IPS-15b (cell line): ENCODE data around the gene NEO1.

Source experiments
- H3K27me3 ChIP-seq: one replicate; pipeline ENCODE4 v1.6.1; 2013; ENCODE audit warnings: low read length; ENCODE audit not compliant: control insufficient read depth, insufficient read depth
- H3K36me3 ChIP-seq: one replicate; pipeline ENCODE4 v1.6.1; 2013; ENCODE audit warnings: low read length; ENCODE audit not compliant: control insufficient read depth, insufficient read depth
- H3K4me1 ChIP-seq: one replicate; pipeline ENCODE4 v1.6.1; 2013; ENCODE audit warnings: mild to moderate bottlenecking, low read length; ENCODE audit not compliant: control insufficient read depth, insufficient read depth
- H3K4me3 ChIP-seq: one replicate; pipeline ENCODE4 v1.5.1; 2013; ENCODE audit warnings: low read depth, low read length
- H3K9ac ChIP-seq: one replicate; pipeline ENCODE4 v1.6.1; 2013; ENCODE audit warnings: low read depth, mild to moderate bottlenecking, low read length
- H3K9me3 ChIP-seq: one replicate; pipeline ENCODE4 v1.6.1; 2013; ENCODE audit warnings: mild to moderate bottlenecking, low read length; ENCODE audit not compliant: control insufficient read depth, insufficient read depth

Gene NEO1

DNA sequence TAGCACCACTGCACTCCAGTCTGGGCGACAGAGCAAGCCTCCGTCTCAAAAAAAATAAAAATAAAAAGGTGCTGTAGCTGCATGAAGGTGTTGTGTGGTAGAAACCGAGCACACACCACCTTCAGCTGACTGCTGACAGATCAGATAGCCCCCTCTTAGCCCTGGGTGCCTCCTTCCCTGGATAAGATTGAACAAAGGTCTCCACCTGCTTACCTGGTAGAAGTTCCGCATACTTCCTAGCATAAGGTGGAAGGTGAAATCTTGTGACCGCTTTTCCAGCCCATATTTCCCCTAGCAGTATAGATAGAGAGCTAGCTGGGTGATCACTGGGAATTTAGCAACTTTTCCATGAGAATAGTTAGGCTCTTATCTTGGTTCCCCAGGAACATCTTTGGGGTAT lies 18.7 kb upstream of the NEO1 start:
- Histone ChIP-seq H3K27me3 (no peaks in the 10 kb centered on the region), H3K9me3 (no peaks in the 10 kb centered on the region), H3K36me3 (no peaks in the 10 kb centered on the region), H3K4me1 (peaks cover 4% of the 10 kb centered on the region), H3K9ac (no peak overlapping the region), H3K4me3 (no peak overlapping the region)

DNA sequence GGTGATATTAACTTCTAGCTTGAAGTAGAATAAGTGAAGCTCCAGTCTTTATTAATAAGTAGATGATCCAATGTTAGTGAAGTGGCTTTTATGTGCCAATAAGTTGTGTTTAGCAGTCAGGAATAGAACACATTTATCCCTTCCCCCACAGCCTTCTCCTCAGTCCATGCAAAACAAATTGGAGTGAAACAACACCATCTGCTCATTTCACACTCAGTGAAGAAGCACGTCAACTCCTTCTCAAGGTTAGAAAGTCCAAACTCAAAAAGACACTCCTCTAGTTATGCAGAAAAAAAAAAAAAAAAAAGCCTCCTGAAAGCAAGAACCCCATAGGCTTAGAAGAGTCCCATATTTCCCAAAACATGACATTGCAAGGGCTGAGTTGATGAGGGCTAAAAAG lies 18.0 kb upstream of the NEO1 start:
- no peaks in the 10 kb centered on the region for H3K9me3 ChIP-seq
- H3K4me1 ChIP-seq = peaks cover 2% of the 10 kb centered on the region
- no peaks in the 10 kb centered on the region for H3K27me3 ChIP-seq
- H3K36me3 ChIP-seq = no peaks in the 10 kb centered on the region
- no peak overlapping the region for H3K4me3 ChIP-seq
- H3K9ac ChIP-seq = no peak overlapping the region

DNA sequence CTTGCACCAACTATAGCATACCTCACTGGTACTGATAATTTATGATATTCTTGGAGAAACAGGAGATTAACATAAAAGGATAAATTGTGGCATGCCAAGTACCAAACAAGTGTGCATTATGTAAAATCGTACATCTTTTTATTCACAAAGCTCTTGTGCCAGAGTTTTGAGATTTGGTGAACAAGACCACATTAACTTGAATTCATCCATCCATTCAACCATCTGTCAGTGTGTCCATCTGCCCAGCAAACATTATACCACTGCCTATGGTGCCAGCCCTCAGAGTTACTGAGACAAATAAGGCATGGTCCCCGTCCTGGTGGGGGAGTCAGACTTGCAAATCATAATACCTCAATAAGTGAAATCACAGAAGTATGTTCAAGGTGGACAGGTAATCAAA lies 17.0 kb upstream of the NEO1 start:
- Histone ChIP-seq H3K9me3 (no peaks in the 10 kb centered on the region), H3K9ac (no peak overlapping the region), H3K27me3 (no peaks in the 10 kb centered on the region), H3K36me3 (no peaks in the 10 kb centered on the region), H3K4me1 (no peaks in the 10 kb centered on the region), H3K4me3 (no peak overlapping the region)

DNA sequence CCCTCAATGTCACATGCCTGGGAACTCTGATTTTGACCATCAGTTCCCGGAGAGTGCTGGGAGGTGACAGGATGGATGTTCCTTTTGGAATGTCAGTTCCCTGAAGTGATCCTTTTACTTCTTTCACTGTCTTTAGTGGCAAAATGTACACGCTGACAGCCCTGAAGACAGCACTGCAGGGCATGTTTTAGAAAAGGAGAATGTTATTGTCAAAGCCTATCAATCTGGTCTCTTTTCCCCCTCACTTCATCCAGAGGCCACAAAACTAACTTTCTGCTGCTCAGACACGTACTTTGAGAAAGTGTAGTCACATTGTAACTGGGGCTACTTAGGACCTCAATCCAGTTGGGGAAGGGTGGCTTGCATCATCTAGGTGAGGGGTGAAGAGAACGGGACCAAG lies 14.0 kb upstream of the NEO1 start:
- Histone ChIP-seq H3K27me3 (no peaks in the 10 kb centered on the region), H3K9me3 (no peaks in the 10 kb centered on the region), H3K4me3 (no peak overlapping the region)

DNA sequence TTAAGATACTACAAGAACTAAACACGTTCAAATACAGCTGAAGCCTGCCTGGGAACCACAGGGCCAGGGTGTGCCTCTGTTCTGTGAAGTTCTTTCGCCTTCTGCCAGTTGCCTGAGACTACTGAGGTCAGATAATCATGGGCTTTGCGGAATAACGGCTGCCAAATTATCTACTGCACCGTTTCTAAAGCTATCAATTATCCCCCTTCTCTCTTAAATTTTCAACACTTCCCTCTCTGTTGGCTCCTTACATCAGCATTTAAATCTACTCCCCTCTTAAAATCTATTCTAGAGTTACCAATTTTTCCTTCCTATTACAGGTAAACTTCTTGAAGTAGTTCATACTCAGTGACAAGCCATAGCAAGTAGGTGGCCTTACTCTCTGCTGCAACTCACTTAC lies 6.2 kb upstream of the NEO1 start:
- Histone ChIP-seq H3K27me3 (peaks cover 5% of the 10 kb centered on the region), H3K9me3 (no peaks in the 10 kb centered on the region), H3K4me1 (no peaks in the 10 kb centered on the region), H3K4me3 (no peak overlapping the region), H3K36me3 (no peaks in the 10 kb centered on the region), H3K9ac (no peak overlapping the region)

More for the DNA sequence above, 14.0 kb upstream of the NEO1 start:
- no peaks in the 10 kb centered on the region for H3K4me1 ChIP-seq
- no peaks in the 10 kb centered on the region for H3K36me3 ChIP-seq
- H3K9ac ChIP-seq = no peak overlapping the region

DNA sequence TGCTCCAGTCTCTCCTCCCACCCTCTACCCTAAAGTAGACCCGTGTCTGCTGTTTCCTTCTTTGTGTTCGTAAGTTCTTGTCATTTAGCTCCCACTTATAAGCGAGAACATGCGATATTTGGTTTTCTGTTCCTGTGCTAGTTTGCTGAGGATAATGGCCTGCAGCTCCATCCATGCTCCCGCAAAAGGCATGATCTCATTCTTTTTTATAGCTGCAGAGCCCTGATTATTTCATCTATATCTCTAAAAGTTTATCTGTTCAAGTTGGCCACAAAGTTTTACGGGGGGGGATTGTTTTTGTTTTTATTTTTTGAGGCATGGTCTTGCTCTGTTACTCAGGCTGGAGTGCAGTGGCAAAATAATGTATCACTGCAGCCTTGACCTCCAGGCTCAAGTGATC lies 4.4 kb upstream of the NEO1 start:
- Histone ChIP-seq H3K9me3 (no peaks in the 10 kb centered on the region), H3K4me1 (no peaks in the 10 kb centered on the region), H3K9ac (no peak overlapping the region), H3K27me3 (peaks cover 5% of the 10 kb centered on the region), H3K36me3 (no peaks in the 10 kb centered on the region), H3K4me3 (no peak overlapping the region)

DNA sequence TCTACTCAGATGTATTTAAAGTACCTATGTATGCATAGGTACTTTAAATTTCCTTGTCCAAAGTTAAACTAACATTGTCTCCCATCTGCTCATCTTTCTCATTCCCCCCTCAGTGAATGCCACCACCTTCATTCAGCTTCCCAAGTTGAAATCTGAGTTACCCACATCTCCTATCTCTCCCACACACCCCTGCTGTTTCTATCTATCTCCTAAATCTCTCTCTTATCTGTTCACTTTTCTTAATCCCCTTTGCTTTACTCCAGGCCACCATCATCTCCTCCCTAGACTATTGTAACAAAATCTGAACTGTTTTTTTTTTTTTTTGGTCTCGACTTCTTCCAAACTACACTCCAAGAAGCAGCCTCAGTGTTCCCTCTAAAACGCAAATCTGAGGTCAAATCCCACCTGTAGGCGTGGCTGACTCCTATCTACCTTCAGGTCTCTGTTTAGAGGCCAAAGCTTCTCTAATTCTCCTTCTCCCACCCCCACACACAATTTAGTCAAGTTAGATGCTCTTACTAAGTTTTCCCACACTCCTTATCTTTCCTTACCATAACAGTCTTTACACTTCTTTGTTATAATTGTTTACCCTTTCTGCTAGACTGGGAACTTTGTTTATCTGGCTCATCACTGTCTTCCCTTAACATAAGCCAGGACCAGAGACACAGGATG lies 3.5 kb upstream of the NEO1 start:
- H3K4me3 ChIP-seq = no peak overlapping the region
- H3K27me3 ChIP-seq = peaks cover 6% of the 10 kb centered on the region
- no peak overlapping the region for H3K9ac ChIP-seq
- H3K4me1 ChIP-seq = peaks cover 1% of the 10 kb centered on the region
- H3K9me3 ChIP-seq = no peaks in the 10 kb centered on the region
- H3K36me3 ChIP-seq = no peaks in the 10 kb centered on the region

DNA sequence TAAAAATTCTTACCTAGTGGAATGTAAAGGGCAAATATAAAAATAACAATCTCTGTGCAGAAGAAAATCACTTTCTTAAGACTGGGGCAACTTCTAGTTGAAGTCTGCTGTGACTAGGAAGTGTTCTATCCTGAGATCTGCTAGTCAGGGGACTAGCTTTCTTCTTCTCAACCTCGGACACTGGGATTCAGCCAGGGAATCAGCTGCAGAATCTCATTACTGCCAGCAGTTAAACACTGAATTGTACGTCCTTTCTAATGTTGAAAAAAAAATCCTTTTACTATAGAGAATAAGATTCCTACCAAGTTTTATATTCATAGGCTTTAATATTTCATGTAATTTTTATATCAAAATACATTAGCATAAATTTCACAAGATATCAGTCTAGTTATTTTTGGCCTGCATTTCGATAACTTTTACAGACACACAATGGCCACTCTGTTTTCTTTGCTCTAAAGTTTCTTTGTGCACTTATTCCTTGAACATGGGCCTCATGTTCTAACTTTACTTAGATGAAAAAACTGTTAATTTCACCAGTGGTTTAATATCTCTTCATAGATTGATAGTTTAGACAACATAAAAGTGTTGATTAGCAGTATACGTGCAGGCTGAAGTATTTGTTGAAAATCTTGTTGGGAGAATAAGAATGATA lies 2.6 kb upstream of the NEO1 start:
- H3K4me1 ChIP-seq = peaks cover 3% of the 10 kb centered on the region
- H3K27me3 ChIP-seq = peaks cover 9% of the 10 kb centered on the region
- H3K9me3 ChIP-seq = no peaks in the 10 kb centered on the region
- H3K36me3 ChIP-seq = no peaks in the 10 kb centered on the region
- H3K9ac ChIP-seq = no peak overlapping the region
- no peak overlapping the region for H3K4me3 ChIP-seq

DNA sequence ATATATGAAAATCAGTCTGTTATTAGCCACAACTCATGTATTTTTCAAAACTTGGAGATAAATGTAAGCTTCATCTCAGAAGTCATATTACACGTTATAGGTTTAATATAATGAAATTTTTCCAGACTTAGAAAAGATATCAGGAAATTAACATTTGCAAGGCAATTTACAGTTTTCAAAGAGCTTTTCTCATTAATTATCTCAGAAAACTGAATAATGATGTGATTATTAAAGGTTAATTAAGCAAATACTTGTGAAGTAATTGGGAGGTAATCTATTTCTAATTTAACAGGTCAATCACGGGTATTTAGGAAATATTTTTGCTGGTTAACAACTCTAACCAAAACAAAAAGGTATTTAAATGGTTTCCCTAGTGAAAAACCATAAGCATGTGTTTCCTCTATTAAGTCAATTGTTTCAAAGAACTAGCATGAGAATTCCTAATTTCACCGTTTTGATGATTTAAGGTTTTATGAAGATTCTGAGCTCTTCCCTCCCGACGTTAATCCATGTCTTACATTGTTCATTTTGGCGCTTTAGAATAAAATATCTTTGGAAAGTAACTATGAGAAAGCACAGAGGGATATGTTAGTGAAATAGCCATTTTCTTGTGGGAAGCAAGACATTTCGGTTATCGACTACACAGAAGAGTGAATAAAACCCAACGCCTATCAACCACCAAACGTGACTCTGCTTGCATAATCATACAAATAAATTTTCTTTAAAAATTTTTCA lies 1.5 kb upstream of the NEO1 start:
- Histone ChIP-seq H3K36me3 (no peaks in the 10 kb centered on the region), H3K27me3 (peaks cover 9% of the 10 kb centered on the region), H3K9ac (peak overlapping the region; percentile 74), H3K4me3 (peak overlapping the region; percentile 55), H3K9me3 (no peaks in the 10 kb centered on the region), H3K4me1 (peaks cover 3% of the 10 kb centered on the region)

DNA sequence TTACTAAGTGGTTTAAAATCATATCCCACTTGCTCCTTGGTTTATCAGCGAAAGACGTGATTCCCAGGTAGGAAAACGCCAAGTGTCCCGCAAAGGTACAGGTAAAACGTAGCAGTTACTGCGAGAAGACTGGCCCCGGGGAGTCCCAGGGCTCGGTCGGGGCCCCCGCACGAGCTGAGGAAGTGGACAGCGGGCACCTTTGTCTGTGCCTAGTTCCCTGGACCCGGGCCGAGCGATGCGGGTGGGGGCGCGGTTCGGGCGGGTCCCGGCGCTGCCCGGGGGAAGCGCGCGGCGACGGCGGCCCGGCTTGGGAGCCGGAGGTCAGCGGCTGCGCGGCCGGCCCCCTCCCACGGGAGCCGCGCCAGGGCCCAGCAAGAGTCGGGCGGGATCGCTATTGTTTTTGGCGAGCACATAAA lies 864 bp upstream of the NEO1 start:
- peaks cover 9% of the 10 kb centered on the region for H3K27me3 ChIP-seq
- peaks cover 3% of the 10 kb centered on the region for H3K4me1 ChIP-seq
- H3K9ac ChIP-seq = peak overlapping the region; percentile 74
- no peaks in the 10 kb centered on the region for H3K36me3 ChIP-seq
- no peaks in the 10 kb centered on the region for H3K9me3 ChIP-seq
- peak overlapping the region; percentile 55 for H3K4me3 ChIP-seq

DNA sequence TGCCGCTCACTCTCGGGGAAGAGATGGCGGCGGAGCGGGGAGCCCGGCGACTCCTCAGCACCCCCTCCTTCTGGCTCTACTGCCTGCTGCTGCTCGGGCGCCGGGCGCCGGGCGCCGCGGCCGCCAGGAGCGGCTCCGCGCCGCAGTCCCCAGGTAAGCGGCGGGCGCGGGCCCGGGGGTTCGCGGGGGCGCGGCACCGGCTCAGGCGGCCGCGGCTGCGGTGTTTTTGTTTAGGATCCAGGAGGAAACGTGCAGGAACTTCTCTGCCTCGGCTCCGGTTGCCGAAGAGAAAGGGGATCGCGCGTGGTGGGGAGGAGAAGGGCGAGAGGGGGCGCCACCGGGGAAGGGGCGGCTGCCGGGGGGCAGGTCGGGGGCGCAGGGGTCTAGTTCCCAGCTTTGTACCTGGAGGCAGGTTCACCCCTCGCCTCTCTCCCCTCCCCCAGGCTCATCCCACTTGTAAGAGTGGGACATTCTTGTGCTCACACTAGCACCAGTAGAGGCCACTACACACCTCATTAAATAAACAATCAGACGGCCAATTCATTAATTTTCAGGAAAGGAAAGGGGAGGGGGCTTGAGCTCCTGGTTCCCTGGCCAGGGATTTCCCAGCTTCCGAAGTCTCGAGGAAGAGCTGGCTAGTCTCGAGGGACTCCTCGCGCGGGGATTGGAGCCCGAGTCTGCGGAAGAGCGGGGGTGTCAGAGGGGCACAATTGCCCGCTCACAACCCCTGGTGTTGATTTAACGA lies 562 bp downstream of the NEO1 start:
- Histone ChIP-seq H3K9ac (peak overlapping the region; percentile 66), H3K27me3 (peaks cover 9% of the 10 kb centered on the region)

More for the DNA sequence above, 562 bp downstream of the NEO1 start:
- no peaks in the 10 kb centered on the region for H3K9me3 ChIP-seq
- no peaks in the 10 kb centered on the region for H3K36me3 ChIP-seq
- H3K4me3 ChIP-seq = peak overlapping the region; percentile 86
- H3K4me1 ChIP-seq = peaks cover 3% of the 10 kb centered on the region
